K562 (cell line): ENCODE measurements around the gene BIN1. TPM values are rescaled to one million over a fixed set of nuclear protein-coding genes. Genes with fewer than 3 reads are reported as not detected.

Experiments
- CHD4 ChIP-seq: fragments of 200-600 bp; sonication (generic); IDR thresholded peaks from 3 replicates; pipeline ENCODE4 v1.6.1; 2012; ENCODE audit warnings: low read depth, mild to moderate bottlenecking, mixed read lengths, low read length, inconsistent platforms; ENCODE audit not compliant: insufficient read depth, insufficient replicate concordance, poor library complexity, severe bottlenecking
- EZH2 ChIP-seq: IDR thresholded peaks from 2 replicates; pipeline ENCODE4 v1.6.1; 2012; ENCODE audit warnings: low read depth, mild to moderate bottlenecking, inconsistent platforms, low read length, borderline replicate concordance
- NCOA4 ChIP-seq: fragments of 450-650 bp; IDR thresholded peaks from 2 replicates; pipeline ENCODE4 v1.6.1; 2018; ENCODE audit warnings: mild to moderate bottlenecking; ENCODE audit not compliant: partially characterized antibody
- NFE2L1 ChIP-seq: fragments of 450-650 bp; IDR thresholded peaks from 2 replicates; pipeline ENCODE4 v1.6.1; 2016; ENCODE audit warnings: missing genetic modification characterization, low read depth, mild to moderate bottlenecking, missing compliant biosample characterization, moderate library complexity, borderline replicate concordance
- SMARCC2 ChIP-seq: fragments of 450-650 bp; IDR thresholded peaks from 2 replicates; pipeline ENCODE4 v1.6.1; 2017; ENCODE audit warnings: antibody characterized with exemption, moderate library complexity, mild to moderate bottlenecking, low read depth
- polyA plus RNA-seq, 8 experiments: library from polyadenylated mRNA; depleted of rRNA in 4 of 8; stranded (reverse) in 5 of 8; unstranded in 3 of 8; fragments of >200 nt; fragmentation: Nextera tagmentation in 2 of 8; fragmentation: Illumina TruSeq in 1 of 8; extraction: Ambion mirVana in 2 of 8; extraction: Trizol in 1 of 8; gene quantifications; 2 replicates each; pipeline versions ENCODE4 v1.2.1 to v1.2.3, GENCODE V29; 2011 to 2014; ENCODE audit warnings: inconsistent platforms in 1 of 8, missing spikeins in 1 of 8
- total RNA-seq, 7 experiments: library from RNA; depleted of rRNA in 6 of 7; stranded (reverse); fragments of >200 nt in 6 of 7; fragmentation: Illumina TruSeq in 2 of 7; extraction: Trizol in 2 of 7; gene quantifications; 2 replicates each; pipeline versions ENCODE4 v1.2.1 to v1.2.3, GENCODE V29; 2011 to 2021; ENCODE audit warnings: low replicate concordance in 1 of 7
- TF ChIP-seq, protein P1 (sequence below): sonication (generic); formaldehyde crosslinking; IDR thresholded peaks from 2 replicates; pipeline ENCODE4 v1.8.0; 2023; ENCODE audit warnings: missing genetic modification reagents, mild to moderate bottlenecking, borderline replicate concordance

BIN1 gene
- total and polyA plus RNA-seq, 9 of the 15 experiments (the other 6 are each of a cell fraction or from before 2014, with no cell fraction given) = 0.04 to 2.8 (median 0.79) TPM; not detected in 1

DNA sequence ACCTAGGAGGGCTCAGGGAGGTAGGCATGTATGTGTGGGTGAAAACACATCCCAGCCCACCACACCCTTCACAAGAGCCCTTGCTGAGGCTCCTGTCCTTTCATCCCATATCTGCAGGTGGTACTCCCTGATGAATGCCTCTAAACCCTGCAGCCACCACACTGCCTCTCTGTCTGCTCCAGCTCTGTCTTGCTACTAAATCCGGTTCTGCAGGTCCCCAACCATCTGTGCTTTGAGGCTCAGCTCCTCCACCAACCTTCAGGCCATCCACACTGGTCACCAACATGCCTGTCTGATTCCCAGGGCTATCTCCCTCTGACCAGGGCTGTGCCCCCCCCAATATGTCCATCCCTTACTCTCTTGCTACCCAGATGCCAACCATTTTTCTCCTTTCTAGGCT, 92.7 kb downstream of the BIN1 start (continued):
- TF ChIP-seq NCOA4 (no peak), NFE2L1 (no peak), SMARCC2 (no peak), CHD4 (no peak), EZH2 (no peak)
- TF ChIP-seq, protein P1, sequence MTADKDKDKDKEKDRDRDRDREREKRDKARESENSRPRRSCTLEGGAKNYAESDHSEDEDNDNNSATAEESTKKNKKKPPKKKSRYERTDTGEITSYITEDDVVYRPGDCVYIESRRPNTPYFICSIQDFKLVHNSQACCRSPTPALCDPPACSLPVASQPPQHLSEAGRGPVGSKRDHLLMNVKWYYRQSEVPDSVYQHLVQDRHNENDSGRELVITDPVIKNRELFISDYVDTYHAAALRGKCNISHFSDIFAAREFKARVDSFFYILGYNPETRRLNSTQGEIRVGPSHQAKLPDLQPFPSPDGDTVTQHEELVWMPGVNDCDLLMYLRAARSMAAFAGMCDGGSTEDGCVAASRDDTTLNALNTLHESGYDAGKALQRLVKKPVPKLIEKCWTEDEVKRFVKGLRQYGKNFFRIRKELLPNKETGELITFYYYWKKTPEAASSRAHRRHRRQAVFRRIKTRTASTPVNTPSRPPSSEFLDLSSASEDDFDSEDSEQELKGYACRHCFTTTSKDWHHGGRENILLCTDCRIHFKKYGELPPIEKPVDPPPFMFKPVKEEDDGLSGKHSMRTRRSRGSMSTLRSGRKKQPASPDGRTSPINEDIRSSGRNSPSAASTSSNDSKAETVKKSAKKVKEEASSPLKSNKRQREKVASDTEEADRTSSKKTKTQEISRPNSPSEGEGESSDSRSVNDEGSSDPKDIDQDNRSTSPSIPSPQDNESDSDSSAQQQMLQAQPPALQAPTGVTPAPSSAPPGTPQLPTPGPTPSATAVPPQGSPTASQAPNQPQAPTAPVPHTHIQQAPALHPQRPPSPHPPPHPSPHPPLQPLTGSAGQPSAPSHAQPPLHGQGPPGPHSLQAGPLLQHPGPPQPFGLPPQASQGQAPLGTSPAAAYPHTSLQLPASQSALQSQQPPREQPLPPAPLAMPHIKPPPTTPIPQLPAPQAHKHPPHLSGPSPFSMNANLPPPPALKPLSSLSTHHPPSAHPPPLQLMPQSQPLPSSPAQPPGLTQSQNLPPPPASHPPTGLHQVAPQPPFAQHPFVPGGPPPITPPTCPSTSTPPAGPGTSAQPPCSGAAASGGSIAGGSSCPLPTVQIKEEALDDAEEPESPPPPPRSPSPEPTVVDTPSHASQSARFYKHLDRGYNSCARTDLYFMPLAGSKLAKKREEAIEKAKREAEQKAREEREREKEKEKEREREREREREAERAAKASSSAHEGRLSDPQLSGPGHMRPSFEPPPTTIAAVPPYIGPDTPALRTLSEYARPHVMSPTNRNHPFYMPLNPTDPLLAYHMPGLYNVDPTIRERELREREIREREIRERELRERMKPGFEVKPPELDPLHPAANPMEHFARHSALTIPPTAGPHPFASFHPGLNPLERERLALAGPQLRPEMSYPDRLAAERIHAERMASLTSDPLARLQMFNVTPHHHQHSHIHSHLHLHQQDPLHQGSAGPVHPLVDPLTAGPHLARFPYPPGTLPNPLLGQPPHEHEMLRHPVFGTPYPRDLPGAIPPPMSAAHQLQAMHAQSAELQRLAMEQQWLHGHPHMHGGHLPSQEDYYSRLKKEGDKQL (CRISPR knock-in tag) = no peak
